Measurements from ENCODE around the gene CCDC71L. TPM values are rescaled to one million over a fixed set of nuclear protein-coding genes. Genes with fewer than 3 reads are reported as not detected.

Gene CCDC71L
- total RNA-seq, 2 experiments from 2014 or later: 23.4 to 24.8 TPM

GRCh38 chr7:106652909-106653308, 8.0 kb downstream of the CCDC71L start:
- Mint-ChIP-seq H3K4me1 (peaks cover 11% of the 10 kb centered on the region), H3K27me3 (peaks cover 8% of the 10 kb centered on the region), H3K4me3 (no peak overlapping the region), H3K27ac (no peak overlapping the region), H3K36me3 (peaks cover 5% of the 10 kb centered on the region), H3K9me3 (ENCODE audit: low read depth) (peaks cover 2% of the 10 kb centered on the region)
- ATAC-seq: no peak
- no peak for DNase-seq
- CTCF ChIA-PET: interaction anchor here (0.6 to 1.1 kb wide), 3 partner anchors 85 to 1493 kb away, joined by 3 read pairs; no protein-coding TSS in a partner anchor

DNA sequence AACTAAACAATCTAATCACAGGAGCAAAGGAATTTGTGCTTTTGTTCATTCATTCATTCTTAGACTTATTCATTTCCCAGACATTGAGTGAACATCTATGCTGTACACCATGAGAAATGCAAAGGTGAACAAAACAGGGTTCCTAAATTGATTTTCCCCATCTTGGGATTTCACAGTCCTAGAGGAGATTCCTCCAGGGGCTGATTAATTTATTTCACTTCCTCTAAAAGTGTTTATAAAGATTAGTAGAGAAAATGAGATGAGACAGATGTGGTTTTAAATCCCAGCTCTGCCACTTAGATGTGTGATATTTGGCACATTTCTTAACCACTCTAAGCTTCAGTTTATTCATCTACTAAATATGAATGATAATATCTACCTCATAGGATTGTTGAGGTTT, 8.9 kb downstream of the CCDC71L start:
- Mint-ChIP-seq H3K9me3 (ENCODE audit: low read depth) (peaks cover 2% of the 10 kb centered on the region), H3K4me1 (peaks cover 4% of the 10 kb centered on the region)
- CTCF ChIA-PET: interaction anchor here (1.1 kb wide), 1 partner anchor 85 kb away, joined by 3 read pairs; no protein-coding TSS in a partner anchor

DNA sequence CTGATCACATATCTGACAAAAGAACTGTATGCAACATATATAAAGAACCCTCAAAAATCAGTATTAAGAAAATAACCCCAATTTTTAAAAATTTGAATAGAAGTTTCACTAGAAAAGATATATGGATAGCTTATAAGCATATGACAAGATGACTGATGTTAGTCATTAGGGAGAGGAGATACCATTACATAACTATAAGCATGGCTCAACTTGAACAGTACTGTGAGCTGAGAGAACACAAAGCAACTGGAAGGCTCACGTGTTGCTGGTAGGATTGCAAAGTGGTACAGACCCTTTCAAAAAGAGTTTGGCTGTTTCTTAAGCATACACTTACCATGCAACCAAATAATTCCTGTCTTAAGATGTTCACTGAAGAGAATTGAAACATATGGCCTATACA, 14.7 kb downstream of the CCDC71L start:
- CTCF ChIA-PET: interaction anchor here (1.4 kb wide), 1 partner anchor 14 kb away, joined by 3 read pairs; the partner anchor contains the start of gene CCDC71L
- no peak overlapping the region for H3K27ac Mint-ChIP-seq
- H3K27me3 Mint-ChIP-seq: peaks cover 3% of the 10 kb centered on the region
- H3K4me1 Mint-ChIP-seq: no peaks in the 10 kb centered on the region
- ATAC-seq: no peak
- H3K4me3 Mint-ChIP-seq: no peak overlapping the region
- H3K36me3 Mint-ChIP-seq: no peaks in the 10 kb centered on the region
- no peak for DNase-seq
- peaks cover 2% of the 10 kb centered on the region for H3K9me3 Mint-ChIP-seq (ENCODE audit: low read depth)

More for the DNA sequence above, 8.9 kb downstream of the CCDC71L start:
- peaks cover 8% of the 10 kb centered on the region for H3K27me3 Mint-ChIP-seq
- no peak overlapping the region for H3K27ac Mint-ChIP-seq
- H3K4me3 Mint-ChIP-seq: no peak overlapping the region
- H3K36me3 Mint-ChIP-seq: peaks cover 1% of the 10 kb centered on the region
- DNase-seq: no peak
- no peak for ATAC-seq

DNA sequence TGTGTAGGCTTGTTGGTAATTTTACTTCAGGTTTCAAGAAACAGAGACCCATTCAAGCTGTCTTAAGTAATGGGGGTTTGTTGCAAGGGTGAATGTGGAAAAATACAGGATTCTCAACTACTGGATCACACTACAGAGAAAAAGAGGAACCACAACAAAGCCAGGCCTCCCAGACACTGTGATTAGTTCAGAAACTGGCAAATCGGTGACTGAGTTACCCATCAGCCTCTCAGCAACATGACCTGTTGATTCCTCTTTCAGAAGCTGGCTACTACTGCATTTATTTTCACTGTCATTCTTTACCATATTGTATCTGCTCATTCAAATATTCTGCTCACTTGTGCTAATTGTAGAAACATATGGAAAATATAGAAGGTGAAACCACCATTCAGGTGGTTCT, 16.0 kb downstream of the CCDC71L start:
- Mint-ChIP-seq H3K4me3 (no peak overlapping the region), H3K27ac (no peak overlapping the region), H3K4me1 (no peaks in the 10 kb centered on the region), H3K36me3 (no peaks in the 10 kb centered on the region), H3K27me3 (peaks cover 6% of the 10 kb centered on the region), H3K9me3 (ENCODE audit: low read depth) (peaks cover 2% of the 10 kb centered on the region)
- DNase-seq (no peak), ATAC-seq (no peak)
- CTCF ChIA-PET: interaction anchor here (0.6 to 1.4 kb wide), 2 partner anchors 16 to 1273 kb away, joined by 3 read pairs; partner anchors contain the start of gene CCDC71L

DNA sequence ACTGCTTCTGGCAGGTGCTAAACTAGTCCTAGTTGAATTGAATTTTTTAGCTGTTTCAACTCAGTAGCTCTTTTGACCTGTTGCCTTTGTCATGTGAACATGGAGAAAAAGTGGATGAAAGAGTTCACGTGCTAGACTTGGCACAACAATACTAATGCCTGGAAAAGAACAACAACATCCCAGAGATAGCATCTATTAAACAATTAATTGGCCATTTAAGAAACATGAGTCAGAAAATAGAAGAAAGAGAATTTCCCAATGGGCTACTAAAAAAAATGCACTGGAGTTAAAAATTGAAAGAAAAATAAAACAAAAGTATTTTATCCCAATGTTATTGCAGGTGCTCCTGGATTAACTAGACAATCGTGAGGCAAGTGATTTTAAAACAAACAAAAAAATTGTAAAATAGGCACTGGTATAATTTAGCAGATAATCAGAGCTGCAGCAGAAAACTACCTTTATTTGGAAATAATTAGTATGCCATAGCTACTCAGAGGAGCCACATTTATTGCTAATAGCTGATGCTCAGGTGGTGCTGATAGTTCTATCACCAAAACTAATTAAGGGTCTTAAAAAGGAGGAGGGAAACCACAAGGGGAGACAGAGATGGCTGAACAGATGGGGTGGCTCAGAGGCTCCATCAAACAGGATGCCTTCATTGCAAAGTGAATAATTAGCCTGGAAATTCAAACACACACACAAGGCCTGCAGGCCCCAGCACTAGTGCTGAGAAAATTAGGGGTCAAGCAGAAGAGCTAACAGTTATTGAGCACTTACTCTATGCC, 17.6 kb downstream of the CCDC71L start:
- peaks cover 9% of the 10 kb centered on the region for H3K27me3 Mint-ChIP-seq
- CTCF ChIA-PET: interaction anchor here (1.2 kb wide), 2 partner anchors 93 to 467 kb away, joined by 3 read pairs; no protein-coding TSS in a partner anchor
- DNase-seq (no peak), ATAC-seq (no peak)
- H3K36me3 Mint-ChIP-seq: no peaks in the 10 kb centered on the region
- no peaks in the 10 kb centered on the region for H3K4me1 Mint-ChIP-seq
- no peak overlapping the region for H3K4me3 Mint-ChIP-seq
- no peaks in the 10 kb centered on the region for H3K9me3 Mint-ChIP-seq (ENCODE audit: low read depth)
- no peak overlapping the region for H3K27ac Mint-ChIP-seq

DNA sequence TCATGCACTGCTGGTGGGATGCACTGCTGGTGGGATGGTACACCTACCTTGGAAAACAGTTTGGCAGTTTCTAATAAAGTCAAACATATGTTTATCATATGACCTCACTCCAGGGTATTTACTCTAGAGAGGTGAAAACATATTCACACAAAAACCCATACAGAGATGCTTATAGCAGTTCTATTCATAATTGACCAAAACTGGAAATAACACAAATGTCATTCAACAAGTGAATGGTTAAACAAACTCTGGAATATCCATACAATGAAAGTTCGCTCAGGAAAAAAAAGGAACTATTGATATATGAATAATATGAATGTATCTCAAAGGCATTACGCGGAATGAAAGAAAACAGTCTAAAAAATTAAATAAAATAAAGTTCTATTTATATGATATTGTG, 19.5 kb downstream of the CCDC71L start:
- no peak for ATAC-seq

GRCh38 chr7:106640368-106641141, 20.4 kb downstream of the CCDC71L start:
- CTCF ChIA-PET: no interaction called here
- H3K4me3 Mint-ChIP-seq: no peak overlapping the region
- H3K36me3 Mint-ChIP-seq: no peaks in the 10 kb centered on the region
- H3K4me1 Mint-ChIP-seq: no peaks in the 10 kb centered on the region
- DNase-seq (no peak), ATAC-seq (no peak)
- no peaks in the 10 kb centered on the region for H3K9me3 Mint-ChIP-seq (ENCODE audit: low read depth)
- H3K27ac Mint-ChIP-seq: no peak overlapping the region
- H3K27me3 Mint-ChIP-seq: peaks cover 21% of the 10 kb centered on the region

More for the DNA sequence above, 19.5 kb downstream of the CCDC71L start:
- Mint-ChIP-seq H3K4me3 (no peak overlapping the region), H3K9me3 (ENCODE audit: low read depth) (no peaks in the 10 kb centered on the region), H3K27ac (no peak overlapping the region), H3K27me3 (peaks cover 20% of the 10 kb centered on the region), H3K36me3 (no peaks in the 10 kb centered on the region), H3K4me1 (no peaks in the 10 kb centered on the region)
- CTCF ChIA-PET: no interaction called here
- no peak for DNase-seq

- H3K36me3 Mint-ChIP-seq: no peaks in the 10 kb centered on the region
- DNase-seq (no peak), ATAC-seq (no peak)
- H3K4me3 Mint-ChIP-seq: no peak overlapping the region
- peaks cover 29% of the 10 kb centered on the region for H3K27me3 Mint-ChIP-seq
- no peaks in the 10 kb centered on the region for H3K9me3 Mint-ChIP-seq (ENCODE audit: low read depth)
- H3K4me1 Mint-ChIP-seq: no peaks in the 10 kb centered on the region
- CTCF ChIA-PET: no interaction called here
- no peak overlapping the region for H3K27ac Mint-ChIP-seq
Measured at GRCh38 chr7:106639476-106640334, 21.3 kb downstream of the CCDC71L start.

DNA sequence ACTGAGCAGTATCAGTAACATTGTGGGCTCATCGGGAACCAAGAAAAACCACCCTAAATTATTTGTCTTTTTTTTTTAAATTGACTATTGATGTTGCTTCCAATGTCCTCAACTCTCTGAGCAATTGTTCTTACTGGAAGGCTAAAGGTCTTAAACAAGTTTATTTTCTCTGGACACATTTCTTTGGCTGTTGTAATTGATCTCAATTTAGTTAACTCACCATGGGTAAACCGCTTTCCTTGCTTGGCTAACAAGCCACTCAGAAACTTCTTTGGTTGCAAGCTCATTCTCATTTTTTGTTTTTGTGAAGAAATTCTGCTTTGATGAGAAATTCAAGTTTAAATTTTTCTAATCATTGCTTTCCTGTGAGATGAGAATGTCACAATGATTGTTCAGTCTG, 25.5 kb downstream of the CCDC71L start:
- DNase-seq (no peak), ATAC-seq (no peak)
- Mint-ChIP-seq H3K9me3 (ENCODE audit: low read depth) (no peaks in the 10 kb centered on the region), H3K36me3 (no peaks in the 10 kb centered on the region), H3K4me3 (no peak overlapping the region), H3K27me3 (peaks cover 27% of the 10 kb centered on the region), H3K4me1 (no peaks in the 10 kb centered on the region), H3K27ac (no peak overlapping the region)
- CTCF ChIA-PET: no interaction called here

- H3K9me3 Mint-ChIP-seq (ENCODE audit: low read depth): no peaks in the 10 kb centered on the region
- no peaks in the 10 kb centered on the region for H3K36me3 Mint-ChIP-seq
- DNase-seq: no peak
- H3K27ac Mint-ChIP-seq: no peak overlapping the region
- no peak overlapping the region for H3K4me3 Mint-ChIP-seq
- ATAC-seq: no peak
- H3K4me1 Mint-ChIP-seq: no peaks in the 10 kb centered on the region
- CTCF ChIA-PET: no interaction called here
- H3K27me3 Mint-ChIP-seq: peaks cover 24% of the 10 kb centered on the region
Measured at GRCh38 chr7:106634958-106635357, 26.0 kb downstream of the CCDC71L start.

GRCh38 chr7:106630648-106631047, 30.3 kb downstream of the CCDC71L start:
- Mint-ChIP-seq H3K27ac (no peak overlapping the region), H3K9me3 (ENCODE audit: low read depth) (no peaks in the 10 kb centered on the region), H3K36me3 (no peaks in the 10 kb centered on the region), H3K4me3 (no peak overlapping the region), H3K27me3 (peaks cover 12% of the 10 kb centered on the region), H3K4me1 (peaks cover 3% of the 10 kb centered on the region)
- DNase-seq: no peak
- ATAC-seq: no peak
- CTCF ChIA-PET: no interaction called here

- ATAC-seq (no peak), DNase-seq (no peak)
- H3K27me3 Mint-ChIP-seq: peaks cover 2% of the 10 kb centered on the region
- H3K27ac Mint-ChIP-seq: no peak overlapping the region
- no peaks in the 10 kb centered on the region for H3K36me3 Mint-ChIP-seq
- H3K9me3 Mint-ChIP-seq (ENCODE audit: low read depth): no peaks in the 10 kb centered on the region
- H3K4me3 Mint-ChIP-seq: no peak overlapping the region
- H3K4me1 Mint-ChIP-seq: peaks cover 5% of the 10 kb centered on the region
- CTCF ChIA-PET: interaction anchor here (0.8 kb wide), 1 partner anchor 452 kb away, joined by 3 read pairs; no protein-coding TSS in a partner anchor
Measured at GRCh38 chr7:106629516-106629915, 31.4 kb downstream of the CCDC71L start.

Measured in activated CD8-positive, alpha-beta memory T cell treated with anti-CD3 and anti-CD28 coated beads, Interleukin-2, amount 10 ng/mL, durations not matched to agents 7 days and 5 days (primary cell).